GM13977 (cell line): ENCODE results near the gene RAD51B.

Source experiments
- DNase-seq: peaks from one replicate; pipeline ENCODE4 v3.0.0; 2012; ENCODE audit warnings: low spot score
- CTCF ChIP-seq: IDR thresholded peaks from 2 replicates; pipeline ENCODE4 v1.5.1; 2012; ENCODE audit warnings: mild to moderate bottlenecking, control low read depth; ENCODE audit not compliant: insufficient read depth; ENCODE audit errors: extremely low read depth, missing control alignments
- in situ Hi-C: fragments of 300-500 bp; cut with MboI; formaldehyde crosslinking; loops from one replicate; pipeline ENCODE4 v1.12.0; 2022; ENCODE audit warnings: low sequenced_read_pairs, low pct_unique_long_range_greater_than_20kb, mixed read lengths, inconsistent platforms; ENCODE audit not compliant: unreplicated experiment

The RAD51B gene

GRCh38 chr14:68523326-68523610, 703.7 kb downstream of the RAD51B start:
- TF ChIP-seq CTCF: no peak
- DNase-seq: no peak
- in situ Hi-C loops: no loop called here

GRCh38 chr14:68523989-68524725, 704.6 kb downstream of the RAD51B start:
- in situ Hi-C loops: no loop called here
- no peak for TF ChIP-seq CTCF
- DNase-seq: no peak

DNA sequence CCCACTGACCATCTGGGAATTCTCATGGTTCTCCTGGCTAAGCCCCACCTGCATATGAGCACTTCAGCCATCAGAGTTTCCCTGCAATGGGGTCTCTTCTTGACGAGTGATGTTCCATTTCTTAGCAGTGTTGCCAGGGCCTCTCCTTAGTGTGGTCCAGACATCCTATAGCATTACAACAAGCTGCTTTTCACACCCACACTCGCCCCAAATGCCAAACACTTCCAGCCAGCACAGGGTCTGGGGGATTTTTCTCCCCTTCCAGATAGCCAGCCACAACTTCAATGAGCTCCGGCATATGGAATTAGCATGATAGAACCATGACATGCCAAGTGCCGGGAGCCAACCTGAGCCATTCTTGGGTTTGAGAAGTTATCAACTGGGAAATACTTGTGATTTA, 705.9 kb downstream of the RAD51B start:
- no peak for TF ChIP-seq CTCF
- no peak for DNase-seq
- in situ Hi-C loops: no loop called here

DNA sequence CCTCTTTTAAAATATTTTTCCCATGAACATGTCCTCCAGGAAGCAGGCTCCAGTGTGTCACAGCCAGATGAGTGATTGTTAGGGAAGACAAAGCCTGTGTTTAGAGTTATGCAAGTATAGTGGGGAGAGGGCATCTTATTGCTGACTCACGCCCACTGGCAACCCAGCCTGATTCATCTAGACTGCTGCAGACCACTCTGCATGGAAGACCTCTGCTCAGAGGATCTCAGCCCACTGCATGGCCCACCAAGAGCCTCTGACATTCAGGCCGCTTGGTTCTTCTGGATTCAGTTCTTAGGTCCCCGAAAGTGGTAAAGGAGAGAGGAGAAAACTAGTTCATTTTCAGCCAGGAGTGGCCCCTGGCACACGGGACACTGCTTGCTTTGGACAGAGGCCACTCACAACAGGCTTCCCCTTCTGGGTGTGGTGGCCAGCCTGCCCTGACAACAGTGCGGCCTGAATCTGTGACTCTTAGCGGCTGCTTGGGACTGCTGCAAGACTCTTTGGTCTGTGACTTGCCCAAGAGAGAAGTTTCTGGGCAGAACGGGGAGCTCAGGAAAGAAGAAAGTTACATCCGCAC, 707.0 kb downstream of the RAD51B start:
- no peak for DNase-seq
- in situ Hi-C loops: no loop called here

DNA sequence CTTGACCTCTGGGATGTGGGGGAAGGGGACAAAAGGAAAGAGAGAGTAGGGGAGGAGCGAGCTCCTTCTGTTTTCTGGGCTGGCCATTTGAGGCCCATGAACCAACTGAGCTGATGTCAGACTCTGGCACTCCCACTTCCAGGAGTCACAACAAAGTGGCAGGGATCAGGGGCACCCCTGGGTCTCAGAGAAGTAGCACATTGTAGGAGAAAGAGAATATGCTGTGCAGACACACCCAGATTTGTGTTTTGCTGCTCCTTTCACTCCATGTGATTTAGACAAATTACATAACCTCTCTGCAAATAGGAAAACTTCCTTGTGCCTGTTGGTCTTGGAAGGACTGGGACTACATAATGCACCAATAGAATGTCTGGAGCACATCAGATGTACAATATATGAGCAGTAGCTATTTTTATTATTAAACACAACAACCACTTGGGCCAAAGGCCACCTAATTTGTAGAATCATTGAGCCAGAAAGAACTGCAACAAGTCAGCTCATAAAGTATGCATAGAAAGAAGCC, 707.8 kb downstream of the RAD51B start:
- no peak for DNase-seq
- no peak for TF ChIP-seq CTCF
- in situ Hi-C loops: no loop called here

More for the DNA sequence above, 707.0 kb downstream of the RAD51B start:
- no peak for TF ChIP-seq CTCF

- in situ Hi-C loops: no loop called here
- TF ChIP-seq CTCF: no peak
These were observed 708.6 kb downstream of the RAD51B start for GRCh38 chr14:68528040-68528687.

More at GRCh38 chr14:68528040-68528687, 708.6 kb downstream of the RAD51B start:
- DNase-seq: no peak
